Endothelial cell (in vitro differentiated cells): ENCODE measurements around the gene PLA2G5. TPM values are rescaled to one million over a fixed set of nuclear protein-coding genes. Genes with fewer than 3 reads are reported as not detected.

Experiments used
- DNase-seq: peaks from one replicate; pipeline ENCODE4 v3.0.0; 2021; ENCODE audit warnings: low spot score
- H3K27ac Mint-ChIP-seq: one replicate; pipeline ENCODE4 v1.8.0; 2021; ENCODE audit warnings: mixed read lengths, inconsistent platforms; ENCODE audit not compliant: unreplicated experiment
- H3K27me3 Mint-ChIP-seq: one replicate; pipeline ENCODE4 v1.8.0; 2021; ENCODE audit warnings: mild to moderate bottlenecking, moderate library complexity, mixed read lengths, inconsistent platforms; ENCODE audit not compliant: unreplicated experiment
- H3K36me3 Mint-ChIP-seq: one replicate; pipeline ENCODE4 v1.8.0; 2021; ENCODE audit warnings: mild to moderate bottlenecking, low read depth, mixed read lengths, inconsistent platforms; ENCODE audit not compliant: unreplicated experiment
- H3K4me1 Mint-ChIP-seq: one replicate; pipeline ENCODE4 v1.8.0; 2021; ENCODE audit warnings: mild to moderate bottlenecking, mixed read lengths, inconsistent platforms; ENCODE audit not compliant: unreplicated experiment
- H3K4me3 Mint-ChIP-seq: one replicate; pipeline ENCODE4 v1.8.0; 2021; ENCODE audit warnings: mild to moderate bottlenecking, mixed read lengths, inconsistent platforms; ENCODE audit not compliant: unreplicated experiment
- H3K9me3 Mint-ChIP-seq: one replicate; pipeline ENCODE4 v1.8.0; 2021; ENCODE audit warnings: mixed read lengths, inconsistent platforms; ENCODE audit not compliant: unreplicated experiment
- CTCF ChIP-seq: fragments of 200-600 bp; sonication (generic); IDR thresholded peaks from one replicate; pipeline ENCODE4 v1.5.0; 2021; ENCODE audit warnings: antibody characterized with exemption; ENCODE audit not compliant: unreplicated experiment
- total RNA-seq: library from RNA; stranded (reverse); fragmentation: NEBNext Ultra II Directional; extraction: Animal tissue kit (Norgen Biotek cat#: 25700); gene quantifications from one replicate; pipeline ENCODE4 v1.2.1, GENCODE V29; 2021; ENCODE audit not compliant: unreplicated experiment

PLA2G5 gene
- total RNA-seq, 1 donor from 2014 or later: 0.77 TPM

- Mint-ChIP-seq H3K4me3 (no peak overlapping the region), H3K27ac (no peak overlapping the region), H3K36me3 (no peaks in the 10 kb centered on the region), H3K4me1 (peaks cover 4% of the 10 kb centered on the region), H3K27me3 (peaks cover 4% of the 10 kb centered on the region), H3K9me3 (no peaks in the 10 kb centered on the region)
- no peak for TF ChIP-seq CTCF
- no peak for DNase-seq
These were observed 42.4 kb downstream of the PLA2G5 start for GRCh38 chr1:20112279-20113000.

GRCh38 chr1:20114021-20114648, 44.1 kb downstream of the PLA2G5 start:
- TF ChIP-seq CTCF: no peak
- no peak overlapping the region for H3K27ac Mint-ChIP-seq

GRCh38 chr1:20115479-20115878, 45.5 kb downstream of the PLA2G5 start:
- Mint-ChIP-seq H3K9me3 (no peaks in the 10 kb centered on the region), H3K36me3 (no peaks in the 10 kb centered on the region), H3K4me3 (no peak overlapping the region), H3K27me3 (peaks cover 2% of the 10 kb centered on the region), H3K4me1 (peaks cover 4% of the 10 kb centered on the region), H3K27ac (no peak overlapping the region)
- no peak for TF ChIP-seq CTCF
- DNase-seq: no peak

More at GRCh38 chr1:20114021-20114648, 44.1 kb downstream of the PLA2G5 start:
- H3K27me3 Mint-ChIP-seq: peaks cover 2% of the 10 kb centered on the region
- no peaks in the 10 kb centered on the region for H3K36me3 Mint-ChIP-seq
- DNase-seq: no peak
- no peak overlapping the region for H3K4me3 Mint-ChIP-seq
- no peaks in the 10 kb centered on the region for H3K9me3 Mint-ChIP-seq
- peaks cover 4% of the 10 kb centered on the region for H3K4me1 Mint-ChIP-seq

GRCh38 chr1:20115916-20116315, 45.9 kb downstream of the PLA2G5 start:
- H3K27ac Mint-ChIP-seq: no peak overlapping the region
- H3K9me3 Mint-ChIP-seq: no peaks in the 10 kb centered on the region
- peaks cover 4% of the 10 kb centered on the region for H3K4me1 Mint-ChIP-seq
- H3K4me3 Mint-ChIP-seq: no peak overlapping the region
- no peak for DNase-seq
- peaks cover 2% of the 10 kb centered on the region for H3K27me3 Mint-ChIP-seq
- TF ChIP-seq CTCF: no peak
- no peaks in the 10 kb centered on the region for H3K36me3 Mint-ChIP-seq

GRCh38 chr1:20117236-20117635, 47.2 kb downstream of the PLA2G5 start:
- Mint-ChIP-seq H3K4me3 (no peak overlapping the region), H3K27ac (no peak overlapping the region), H3K4me1 (peaks cover 4% of the 10 kb centered on the region), H3K36me3 (no peaks in the 10 kb centered on the region), H3K9me3 (no peaks in the 10 kb centered on the region), H3K27me3 (peaks cover 2% of the 10 kb centered on the region)
- no peak for DNase-seq
- TF ChIP-seq CTCF: no peak
